Lower leg skin (tissue), 3 donors: ENCODE measurements around the gene MYCBP2.

ENCODE experiments used
- POLR2A ChIP-seq, 2 donors: fragments of 450-650 bp; IDR thresholded peaks; one replicate each; pipeline ENCODE4 v1.6.1; 2016 to 2017; ENCODE audit warnings: antibody characterized with exemption in 2 of 2, mild to moderate bottlenecking in 1 of 2, moderate library complexity in 1 of 2
- TF ChIP-seq, protein P1 (sequence below), 3 donors: fragments of 450-650 bp; IDR thresholded peaks; one replicate each; pipeline ENCODE4 v1.5.1; 2016; ENCODE audit warnings: antibody characterized with exemption in 3 of 3, mild to moderate bottlenecking in 3 of 3, moderate library complexity in 2 of 3

DNA sequence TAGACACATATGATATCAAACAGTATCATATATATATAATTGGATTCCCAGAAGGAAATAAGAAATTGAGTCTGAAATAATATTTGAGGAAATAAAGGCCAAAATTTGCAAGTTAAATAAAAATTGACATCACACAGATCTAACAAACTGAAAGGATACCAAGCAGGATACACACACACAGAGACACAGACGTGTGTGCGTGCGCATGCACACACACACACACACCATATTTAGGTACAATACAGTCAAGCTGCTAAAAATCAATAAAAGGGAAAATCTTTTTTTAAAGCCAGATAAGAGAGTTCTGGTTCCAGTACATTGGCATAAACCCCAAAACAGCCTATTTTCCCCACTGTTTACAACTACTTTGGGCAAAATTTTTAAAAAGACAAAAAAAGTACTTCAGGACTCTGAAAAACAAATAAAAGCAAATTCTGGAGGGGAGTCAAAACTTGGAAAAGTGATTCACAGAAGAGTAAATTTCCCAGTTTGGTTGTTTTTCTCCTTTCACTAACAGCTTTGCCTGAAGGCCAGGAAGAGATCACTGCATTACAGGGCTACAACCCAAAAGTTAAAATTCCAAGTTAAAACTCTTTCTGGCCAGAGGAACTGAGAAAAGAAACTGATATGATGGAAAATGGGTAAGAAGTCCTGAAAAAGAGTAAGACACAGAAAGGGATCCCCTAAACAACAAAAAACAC lies 16.2 kb downstream of the MYCBP2 start:
- TF ChIP-seq, protein P1, sequence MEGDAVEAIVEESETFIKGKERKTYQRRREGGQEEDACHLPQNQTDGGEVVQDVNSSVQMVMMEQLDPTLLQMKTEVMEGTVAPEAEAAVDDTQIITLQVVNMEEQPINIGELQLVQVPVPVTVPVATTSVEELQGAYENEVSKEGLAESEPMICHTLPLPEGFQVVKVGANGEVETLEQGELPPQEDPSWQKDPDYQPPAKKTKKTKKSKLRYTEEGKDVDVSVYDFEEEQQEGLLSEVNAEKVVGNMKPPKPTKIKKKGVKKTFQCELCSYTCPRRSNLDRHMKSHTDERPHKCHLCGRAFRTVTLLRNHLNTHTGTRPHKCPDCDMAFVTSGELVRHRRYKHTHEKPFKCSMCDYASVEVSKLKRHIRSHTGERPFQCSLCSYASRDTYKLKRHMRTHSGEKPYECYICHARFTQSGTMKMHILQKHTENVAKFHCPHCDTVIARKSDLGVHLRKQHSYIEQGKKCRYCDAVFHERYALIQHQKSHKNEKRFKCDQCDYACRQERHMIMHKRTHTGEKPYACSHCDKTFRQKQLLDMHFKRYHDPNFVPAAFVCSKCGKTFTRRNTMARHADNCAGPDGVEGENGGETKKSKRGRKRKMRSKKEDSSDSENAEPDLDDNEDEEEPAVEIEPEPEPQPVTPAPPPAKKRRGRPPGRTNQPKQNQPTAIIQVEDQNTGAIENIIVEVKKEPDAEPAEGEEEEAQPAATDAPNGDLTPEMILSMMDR (IDR thresholded peaks at IDR 0.05), result no peak
- no peak for TF ChIP-seq POLR2A (IDR thresholded peaks at IDR 0.05)
